ENCODE data around the gene INTS11.

INTS11 gene

GRCh38 chr1:1356796-1357401 lies 32.4 kb upstream of the INTS11 start:
- Histone ChIP-seq H3K27me3 (ENCODE audit: control insufficient read depth, insufficient read depth, low read length) (peaks cover 3% of the 10 kb centered on the region; the same call in 1 of the 2 replicates), H3K36me3 (ENCODE audit: control insufficient read depth, insufficient read depth, low read length) (peaks cover 4% of the 10 kb centered on the region; the same call in 1 of the 2 replicates), H3K27ac (ENCODE audit: low read length) (no peak overlapping the region), H3K4me3 (ENCODE audit: low read length) (no peak overlapping the region), H3K9me3 (ENCODE audit: control insufficient read depth, insufficient read depth, low read length) (no peaks in the 10 kb centered on the region), H3K4me1 (ENCODE audit: control insufficient read depth, insufficient read depth, low read length) (peaks cover 20% of the 10 kb centered on the region)
- WGBS (ENCODE audit: insufficient coverage, insufficient read length), result no CpG with 5 or more reads among the region's 26 CpGs
- DNase-seq (ENCODE audit: low read depth, low spot score), result no peak

DNA sequence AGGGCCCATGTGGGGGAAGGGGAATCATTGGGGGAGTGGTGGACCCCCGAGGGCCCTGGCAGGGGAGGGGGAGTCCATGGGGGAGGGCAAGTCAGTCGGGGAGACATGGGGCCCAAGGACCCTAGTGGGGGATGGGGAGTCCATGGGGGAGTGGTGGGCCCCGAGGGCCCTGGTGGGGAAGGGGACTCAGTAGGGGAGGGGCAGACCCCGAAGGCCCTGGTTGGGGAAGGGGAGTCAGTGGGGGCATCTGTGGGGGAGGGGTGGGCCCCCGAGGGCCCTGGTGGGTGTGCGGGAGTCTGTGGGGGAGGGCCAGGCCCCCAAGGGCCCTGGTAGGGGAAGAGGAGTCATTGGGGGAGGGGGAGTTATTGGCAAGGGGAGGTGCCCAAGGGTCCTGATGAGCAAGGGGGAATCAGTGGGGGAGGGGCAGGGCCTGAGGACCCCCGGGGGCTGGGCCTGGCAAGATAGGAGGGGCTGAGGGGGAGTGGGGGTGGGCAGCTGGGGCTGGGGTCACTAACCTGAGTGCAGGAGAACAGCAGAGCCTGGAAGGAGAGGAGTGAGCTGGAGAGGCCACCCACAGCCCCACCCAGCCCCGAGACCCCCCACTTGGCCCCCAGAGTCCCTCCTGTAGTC lies 31.8 kb upstream of the INTS11 start:
- Histone ChIP-seq H3K4me1 (ENCODE audit: control insufficient read depth, insufficient read depth, low read length) (peaks cover 26% of the 10 kb centered on the region), H3K4me3 (ENCODE audit: low read length) (no peak overlapping the region), H3K36me3 (ENCODE audit: control insufficient read depth, insufficient read depth, low read length) (peaks cover 4% of the 10 kb centered on the region; the same call in 1 of the 2 replicates), H3K9me3 (ENCODE audit: control insufficient read depth, insufficient read depth, low read length) (no peaks in the 10 kb centered on the region), H3K27me3 (ENCODE audit: control insufficient read depth, insufficient read depth, low read length) (peaks cover 3% of the 10 kb centered on the region; the same call in 1 of the 2 replicates), H3K27ac (ENCODE audit: low read length) (no peak overlapping the region)
- no CpG with 5 or more reads among the region's 8 CpGs for WGBS (ENCODE audit: insufficient coverage, insufficient read length)
- DNase-seq (ENCODE audit: low read depth, low spot score), result no peak

DNA sequence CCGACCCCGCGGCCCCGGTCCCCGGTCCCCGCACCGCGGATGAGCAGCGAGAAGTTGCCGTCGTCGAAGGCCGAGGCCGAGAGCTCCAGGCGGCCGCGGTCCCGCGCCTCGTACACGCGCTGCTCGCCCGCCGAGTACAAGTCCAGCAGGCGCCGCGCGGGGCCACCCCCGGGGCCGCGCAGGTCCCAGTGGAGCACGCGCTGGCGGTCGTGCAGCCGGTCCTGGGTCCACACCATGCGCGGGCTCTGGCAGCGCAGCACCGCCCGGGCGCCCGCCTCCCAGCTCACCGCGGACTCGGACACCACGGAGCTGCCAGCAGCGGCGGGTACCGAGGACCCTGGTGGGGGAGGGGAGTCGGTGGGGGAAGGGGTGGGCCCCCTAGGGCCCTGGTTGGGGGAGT lies 31.0 kb upstream of the INTS11 start:
- Histone ChIP-seq H3K4me1 (ENCODE audit: control insufficient read depth, insufficient read depth, low read length) (peaks cover 26% of the 10 kb centered on the region), H3K9me3 (ENCODE audit: control insufficient read depth, insufficient read depth, low read length) (no peaks in the 10 kb centered on the region), H3K27ac (ENCODE audit: low read length) (no peak overlapping the region), H3K36me3 (ENCODE audit: control insufficient read depth, insufficient read depth, low read length) (peaks cover 4% of the 10 kb centered on the region; the same call in 1 of the 2 replicates), H3K27me3 (ENCODE audit: control insufficient read depth, insufficient read depth, low read length) (peaks cover 3% of the 10 kb centered on the region; the same call in 1 of the 2 replicates), H3K4me3 (ENCODE audit: low read length) (peak overlapping the region; percentile 22; the same call in 1 of the 2 replicates)
- no CpG with 5 or more reads among the region's 52 CpGs for WGBS (ENCODE audit: insufficient coverage, insufficient read length)
- DNase-seq (ENCODE audit: low read depth, low spot score), result no peak

DNA sequence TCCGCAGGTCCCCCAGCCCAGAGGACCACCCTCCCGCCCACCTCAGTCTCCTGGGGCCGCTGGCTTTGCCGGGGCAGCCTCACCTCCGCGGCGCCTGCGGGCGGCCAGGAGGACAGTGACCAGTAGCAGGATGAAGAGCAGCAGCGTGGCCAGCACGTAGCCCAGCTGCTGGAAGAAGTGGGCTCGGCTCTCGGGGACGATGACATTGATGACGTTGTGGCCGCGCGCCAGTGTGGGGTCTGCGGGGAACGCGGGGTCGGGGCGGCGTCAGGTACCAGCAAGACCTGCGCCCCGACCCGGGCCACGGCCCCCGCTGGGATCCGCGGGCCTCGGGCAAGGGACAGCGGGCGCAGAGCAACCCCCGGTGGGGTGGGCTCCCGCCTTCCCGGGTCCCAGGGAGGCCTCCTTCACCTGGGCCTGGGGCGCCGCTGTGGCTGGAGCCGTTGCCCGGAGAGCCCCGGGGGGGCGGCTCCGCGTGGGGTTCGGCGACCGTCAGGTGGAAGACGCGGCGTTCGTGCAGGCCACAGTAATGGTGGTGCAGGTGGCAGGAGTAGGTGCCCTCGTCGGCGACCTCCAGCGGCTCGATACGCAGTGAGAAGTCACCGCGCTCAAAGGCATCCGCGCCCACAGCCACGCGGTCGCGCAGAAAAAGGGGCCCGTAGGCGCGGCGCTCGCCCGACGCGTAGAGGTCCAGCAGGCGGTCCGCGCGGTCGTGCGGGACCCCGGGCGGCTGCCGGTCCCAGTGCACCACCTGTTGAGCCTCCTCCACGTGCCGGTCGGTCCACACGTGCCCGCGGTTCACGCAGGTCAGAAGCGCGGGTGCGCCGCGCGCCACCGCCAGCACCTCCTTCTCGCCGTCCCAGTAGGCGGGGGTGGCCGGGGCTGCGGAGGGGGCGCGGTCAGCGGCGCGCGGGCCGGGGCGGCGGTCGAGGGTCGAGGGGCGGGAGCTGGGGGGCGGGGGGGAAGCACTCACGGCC lies 30.1 kb upstream of the INTS11 start:
- Histone ChIP-seq H3K4me3 (ENCODE audit: low read length) (peak overlapping the region; percentile 22; the same call in 1 of the 2 replicates), H3K27ac (ENCODE audit: low read length) (no peak overlapping the region), H3K9me3 (ENCODE audit: control insufficient read depth, insufficient read depth, low read length) (no peaks in the 10 kb centered on the region), H3K4me1 (ENCODE audit: control insufficient read depth, insufficient read depth, low read length) (peaks cover 26% of the 10 kb centered on the region), H3K27me3 (ENCODE audit: control insufficient read depth, insufficient read depth, low read length) (peaks cover 3% of the 10 kb centered on the region; the same call in 1 of the 2 replicates), H3K36me3 (ENCODE audit: control insufficient read depth, insufficient read depth, low read length) (peaks cover 4% of the 10 kb centered on the region; the same call in 1 of the 2 replicates)
- WGBS (ENCODE audit: insufficient coverage, insufficient read length), result no CpG with 5 or more reads among the region's 116 CpGs
- no peak for DNase-seq (ENCODE audit: low read depth, low spot score)

- no CpG with 5 or more reads among the region's 28 CpGs for WGBS (ENCODE audit: insufficient coverage, insufficient read length)
- Histone ChIP-seq H3K27me3 (ENCODE audit: control insufficient read depth, insufficient read depth, low read length) (peaks cover 3% of the 10 kb centered on the region; the same call in 1 of the 2 replicates), H3K4me1 (ENCODE audit: control insufficient read depth, insufficient read depth, low read length) (peaks cover 20% of the 10 kb centered on the region), H3K36me3 (ENCODE audit: control insufficient read depth, insufficient read depth, low read length) (peaks cover 4% of the 10 kb centered on the region; the same call in 1 of the 2 replicates), H3K4me3 (ENCODE audit: low read length) (no peak overlapping the region; the same call in 1 of the 2 replicates), H3K9me3 (ENCODE audit: control insufficient read depth, insufficient read depth, low read length) (no peaks in the 10 kb centered on the region), H3K27ac (ENCODE audit: low read length) (no peak overlapping the region)
- no peak for DNase-seq (ENCODE audit: low read depth, low spot score)
Measured at GRCh38 chr1:1353389-1354151, 29.1 kb upstream of the INTS11 start.

- peaks cover 3% of the 10 kb centered on the region; the same call in 1 of the 2 replicates for H3K27me3 ChIP-seq (ENCODE audit: control insufficient read depth, insufficient read depth, low read length)
- no peak overlapping the region for H3K4me3 ChIP-seq (ENCODE audit: low read length)
- no peak for DNase-seq (ENCODE audit: low read depth, low spot score)
Measured at GRCh38 chr1:1352786-1353388, 28.4 kb upstream of the INTS11 start.

GRCh38 chr1:1351511-1352427 lies 27.3 kb upstream of the INTS11 start:
- H3K4me1 ChIP-seq (ENCODE audit: control insufficient read depth, insufficient read depth, low read length), result peaks cover 22% of the 10 kb centered on the region
- H3K9me3 ChIP-seq (ENCODE audit: control insufficient read depth, insufficient read depth, low read length), result no peaks in the 10 kb centered on the region
- WGBS (ENCODE audit: insufficient coverage, insufficient read length), result no CpG with 5 or more reads among the region's 29 CpGs
- DNase-seq (ENCODE audit: low read depth, low spot score), result no peak
- H3K4me3 ChIP-seq (ENCODE audit: low read length), result no peak overlapping the region
- no peak overlapping the region for H3K27ac ChIP-seq (ENCODE audit: low read length)
- peaks cover 4% of the 10 kb centered on the region; the same call in 1 of the 2 replicates for H3K36me3 ChIP-seq (ENCODE audit: control insufficient read depth, insufficient read depth, low read length)
- H3K27me3 ChIP-seq (ENCODE audit: control insufficient read depth, insufficient read depth, low read length), result peaks cover 3% of the 10 kb centered on the region; the same call in 1 of the 2 replicates

More at GRCh38 chr1:1352786-1353388, 28.4 kb upstream of the INTS11 start:
- no peak overlapping the region for H3K27ac ChIP-seq (ENCODE audit: low read length)
- H3K9me3 ChIP-seq (ENCODE audit: control insufficient read depth, insufficient read depth, low read length), result no peaks in the 10 kb centered on the region
- peaks cover 4% of the 10 kb centered on the region; the same call in 1 of the 2 replicates for H3K36me3 ChIP-seq (ENCODE audit: control insufficient read depth, insufficient read depth, low read length)
- H3K4me1 ChIP-seq (ENCODE audit: control insufficient read depth, insufficient read depth, low read length), result peaks cover 20% of the 10 kb centered on the region
- WGBS (ENCODE audit: insufficient coverage, insufficient read length), result no CpG with 5 or more reads among the region's 5 CpGs

DNA sequence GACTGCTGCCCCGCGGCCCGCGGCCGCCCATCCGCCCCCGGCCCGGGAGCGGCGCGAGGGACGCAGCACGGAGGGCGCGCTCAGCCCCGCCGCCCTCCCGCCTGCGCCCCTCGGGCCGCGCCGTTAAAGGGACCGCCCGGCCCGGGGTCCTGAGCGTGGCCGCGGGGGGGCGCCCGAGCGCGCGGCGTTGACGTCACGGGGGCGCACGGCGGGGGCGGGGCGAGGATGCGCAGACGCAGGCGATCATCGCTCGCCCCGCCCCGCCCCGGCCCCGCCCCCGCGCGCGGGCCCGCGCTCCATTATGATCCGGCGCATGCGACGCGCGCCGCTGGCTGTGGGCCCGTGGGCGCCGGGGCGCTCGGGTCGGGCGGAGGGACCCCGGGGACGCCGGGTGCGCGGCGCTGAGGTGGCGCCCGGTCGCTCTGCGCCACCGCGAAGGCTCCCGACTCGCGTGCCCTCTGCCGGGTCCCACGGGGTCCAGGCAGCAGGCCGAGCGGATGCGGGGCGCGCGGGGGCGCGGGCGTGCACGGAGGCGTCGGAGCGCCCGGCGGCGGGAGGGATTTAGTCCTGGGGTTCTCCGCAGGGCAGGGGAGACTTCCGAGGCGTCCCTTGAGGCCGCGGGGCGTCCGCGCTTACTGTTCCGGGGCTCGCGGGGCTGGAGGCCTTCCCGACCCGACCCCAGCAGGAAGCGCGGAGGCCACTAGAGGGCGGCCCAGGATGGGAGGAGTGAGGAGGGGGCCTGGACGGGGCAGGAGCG lies 25.0 kb upstream of the INTS11 start, which contains the start of gene DVL1:
DVL1 (minus strand) TSS at position 163 of the 757 bp plus-strand sequence. CDS start 353 bp downstream, outside the sequence.
- peaks cover 17% of the 10 kb centered on the region for H3K4me1 ChIP-seq (ENCODE audit: control insufficient read depth, insufficient read depth, low read length)
- H3K36me3 ChIP-seq (ENCODE audit: control insufficient read depth, insufficient read depth, low read length), result no peaks in the 10 kb centered on the region; the same call in 1 of the 2 replicates
- no CpG with 5 or more reads among the region's 122 CpGs for WGBS (ENCODE audit: insufficient coverage, insufficient read length)
- H3K9me3 ChIP-seq (ENCODE audit: control insufficient read depth, insufficient read depth, low read length), result no peaks in the 10 kb centered on the region
- H3K4me3 ChIP-seq (ENCODE audit: low read length), result peak within 1 kb of the TSS; percentile 98
- no peak within 1 kb of the TSS for H3K27ac ChIP-seq (ENCODE audit: low read length)
- no peak for DNase-seq (ENCODE audit: low read depth, low spot score)
- H3K27me3 ChIP-seq (ENCODE audit: control insufficient read depth, insufficient read depth, low read length), result no peaks in the 10 kb centered on the region

Data from iPS DF 6.9 (cell line).